HG02678 (cell line): ENCODE results near the gene IGF2BP2.
"Not testable (repeated sequence)": the region's sequence is repeated elsewhere in the genome, so short reads cannot be mapped to it uniquely, and the experiment has no call there.

Experiments used
- ATAC-seq: cut with Tn5 transposase; IDR thresholded peaks from one replicate; pipeline ENCODE4 v1.9.1; 2021; ENCODE audit warnings: mild to moderate bottlenecking, moderate library complexity; ENCODE audit not compliant: unreplicated experiment

The IGF2BP2 gene

DNA sequence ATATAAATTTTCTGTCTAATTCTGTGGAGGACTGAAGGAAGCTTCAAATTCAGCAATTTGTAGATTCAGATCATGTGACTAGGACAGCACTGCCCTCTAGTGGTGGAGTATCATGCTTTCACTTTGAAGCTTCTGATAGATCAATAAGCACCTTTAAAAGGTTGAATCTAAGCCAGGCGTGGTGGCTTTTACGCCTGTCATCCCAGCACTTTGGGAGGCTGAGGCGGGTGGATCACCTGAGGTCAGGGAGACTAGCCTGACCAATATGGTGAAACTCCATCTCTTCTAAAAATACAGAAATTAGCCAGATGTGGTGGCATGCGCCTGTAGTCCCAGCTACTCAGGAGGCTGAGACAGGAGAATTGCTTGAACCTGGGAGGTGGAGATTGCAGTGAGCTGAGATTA, 56.3 kb downstream of the IGF2BP2 start:
- ATAC-seq = not testable (repeated sequence)

DNA sequence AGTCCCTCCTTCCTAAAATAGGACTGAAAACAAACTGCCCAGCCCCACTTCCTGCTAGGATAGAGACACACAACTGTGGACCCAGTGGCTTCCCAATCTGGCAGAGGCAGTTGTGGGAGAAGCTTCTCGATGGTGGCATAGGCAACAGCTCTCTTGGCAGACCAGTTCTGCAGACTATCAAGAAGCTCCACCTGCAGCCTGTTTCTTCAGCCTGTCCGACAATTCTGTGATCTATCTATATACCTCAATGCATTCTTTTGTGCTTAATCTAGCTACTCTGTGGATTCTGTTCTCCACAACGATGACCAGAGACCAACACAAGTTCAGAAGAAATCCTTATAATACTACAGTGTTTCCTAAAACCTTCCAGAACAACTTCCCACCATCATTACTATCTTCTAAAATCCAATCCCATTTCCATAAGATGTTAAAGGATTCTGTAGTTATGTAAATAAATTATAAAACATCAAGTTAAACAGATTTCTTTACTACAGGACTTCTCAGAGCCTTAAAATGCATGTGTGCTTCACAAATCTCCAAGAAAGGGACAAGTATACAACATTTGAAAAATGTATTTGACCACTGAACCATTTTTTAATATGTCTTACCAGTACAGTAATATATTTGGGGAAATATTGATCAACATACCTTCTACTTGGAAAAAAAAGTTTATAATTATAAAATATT, 57.7 kb downstream of the IGF2BP2 start:
- no peak for ATAC-seq

DNA sequence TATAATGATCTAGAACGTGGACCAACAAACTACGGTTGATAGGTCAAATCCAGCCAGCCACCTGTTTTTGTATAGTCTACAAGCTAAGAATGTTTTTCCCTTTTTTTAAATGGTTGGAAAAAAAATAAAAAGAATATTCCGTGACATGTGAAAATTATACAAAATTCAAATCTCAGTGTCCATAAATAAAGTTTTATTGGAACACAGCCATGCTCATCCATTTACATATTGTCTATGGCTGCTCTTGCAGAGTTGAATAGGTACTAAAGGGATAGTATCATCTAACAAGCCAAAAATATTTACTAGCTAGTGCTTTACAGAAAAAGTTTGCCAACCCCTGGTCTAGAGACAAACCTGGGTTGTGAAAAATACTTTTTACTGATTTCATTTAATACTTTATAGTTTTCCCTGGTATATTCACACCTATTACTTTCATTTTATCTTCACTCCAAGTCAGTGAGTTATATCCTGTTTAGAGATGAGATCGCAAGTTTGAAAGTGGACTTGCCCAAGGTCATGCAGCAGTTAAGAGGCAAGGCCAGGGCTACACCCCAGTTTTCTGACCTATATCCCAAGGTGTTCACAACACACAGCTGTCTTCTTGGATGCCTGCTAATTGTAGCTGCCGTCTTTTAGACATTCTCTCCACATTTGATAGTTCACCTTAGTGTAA, 58.4 kb downstream of the IGF2BP2 start:
- no peak for ATAC-seq

DNA sequence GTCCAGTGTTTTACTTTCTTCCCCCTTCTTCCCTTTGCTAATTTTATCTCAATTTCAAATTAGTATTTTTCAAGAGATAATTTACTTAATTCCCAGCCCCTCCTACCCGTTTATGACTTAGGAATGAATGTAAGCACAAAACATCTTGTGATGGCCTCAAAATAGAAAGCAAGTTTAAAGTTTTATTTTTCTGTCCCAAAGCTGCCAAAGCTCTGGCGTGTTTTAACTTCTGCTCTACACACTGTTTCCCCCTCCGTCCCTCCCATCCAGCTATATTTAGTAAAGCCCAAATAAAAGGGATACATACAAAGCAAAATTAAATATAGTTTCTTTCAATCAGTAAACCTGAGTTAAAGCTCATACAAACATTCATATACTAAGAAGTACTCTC, 59.9 kb downstream of the IGF2BP2 start:
- ATAC-seq = no peak

DNA sequence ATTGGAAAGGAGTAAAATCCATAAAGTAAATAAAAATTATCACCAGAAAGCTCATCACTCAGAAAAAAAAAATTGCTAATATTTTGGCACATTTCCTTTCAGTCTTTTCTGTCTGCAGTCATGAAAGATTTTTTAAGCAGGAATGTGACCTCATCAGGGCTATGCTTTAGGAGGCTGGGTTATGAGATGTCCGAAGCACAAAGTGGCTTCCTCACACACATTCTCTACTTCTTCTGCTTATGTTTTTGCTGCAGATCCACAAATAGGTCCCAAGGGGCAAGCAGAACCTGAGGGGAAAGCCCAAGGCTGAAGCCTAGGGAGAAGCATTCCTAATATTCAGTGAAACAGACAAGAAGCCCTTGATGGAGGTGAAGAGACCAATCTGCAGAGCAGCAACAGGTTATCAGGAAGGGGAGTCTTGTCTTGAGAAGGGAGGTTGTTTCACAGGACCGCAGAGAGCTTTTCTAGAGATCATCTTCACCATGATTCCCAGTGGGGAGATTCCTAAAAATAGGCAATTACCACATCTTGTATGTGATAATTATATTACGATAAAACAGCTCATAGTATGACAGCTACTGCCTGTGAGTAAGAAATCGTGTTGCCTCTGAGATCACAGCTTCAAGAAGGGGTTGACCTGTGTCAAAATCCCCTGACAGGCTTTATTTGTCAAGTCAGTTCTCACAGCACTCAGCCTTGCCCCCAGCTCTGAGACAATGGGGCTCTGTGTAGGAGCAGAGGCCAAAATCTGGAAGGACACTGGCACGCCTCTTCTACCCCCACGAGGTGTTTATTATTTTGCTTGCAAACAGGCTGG, 60.5 kb downstream of the IGF2BP2 start:
- no peak for ATAC-seq

DNA sequence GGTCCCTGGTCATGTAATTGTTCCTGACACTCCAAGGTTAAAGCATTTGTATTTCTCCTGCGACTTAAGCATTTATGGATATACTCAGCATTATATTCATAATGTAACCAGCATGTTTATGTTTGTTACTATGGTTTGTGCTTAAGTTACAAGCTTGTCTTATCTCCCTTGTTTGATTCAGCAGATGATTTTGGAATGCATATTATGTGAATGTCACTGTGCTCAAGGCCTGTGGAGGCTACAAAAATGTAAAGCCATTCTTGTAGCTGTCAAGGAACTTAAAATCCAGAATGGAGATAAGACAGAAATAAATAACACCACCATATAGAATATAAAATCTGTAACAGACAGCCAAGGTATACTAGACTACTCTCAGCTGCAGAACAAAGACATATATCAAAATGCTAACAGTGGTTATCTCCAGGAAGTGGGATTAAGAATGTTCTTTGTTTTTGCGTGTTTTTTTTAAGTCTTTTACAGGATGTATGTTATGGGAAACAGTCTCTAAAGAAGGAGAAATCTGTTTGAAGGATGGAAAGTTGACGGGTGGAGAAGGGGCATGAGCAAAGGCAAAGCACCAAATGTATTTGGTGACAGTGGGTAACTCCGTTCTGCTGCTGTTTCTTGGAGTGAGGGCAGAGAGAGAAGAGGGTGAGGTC, 61.4 kb downstream of the IGF2BP2 start:
- no peak for ATAC-seq

DNA sequence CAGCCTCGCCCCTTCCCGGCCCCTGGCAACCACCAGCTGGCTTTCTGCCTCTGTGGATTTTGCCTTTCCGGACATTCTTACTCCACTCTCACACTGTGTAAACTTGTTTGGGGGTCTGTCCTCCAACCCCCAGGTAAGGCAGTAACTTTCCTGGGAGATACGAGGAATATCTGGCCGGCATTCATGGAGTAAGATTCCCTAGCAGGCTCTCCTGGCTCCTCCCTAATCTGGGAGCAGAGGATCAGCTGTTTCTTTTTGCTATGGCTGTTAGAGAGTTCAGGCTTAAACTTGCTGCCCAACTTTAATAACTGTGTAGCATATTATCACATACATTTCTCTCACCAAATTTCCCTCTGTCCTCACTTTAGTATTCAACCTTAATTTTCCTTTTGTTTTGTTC, 64.3 kb downstream of the IGF2BP2 start:
- no peak for ATAC-seq

DNA sequence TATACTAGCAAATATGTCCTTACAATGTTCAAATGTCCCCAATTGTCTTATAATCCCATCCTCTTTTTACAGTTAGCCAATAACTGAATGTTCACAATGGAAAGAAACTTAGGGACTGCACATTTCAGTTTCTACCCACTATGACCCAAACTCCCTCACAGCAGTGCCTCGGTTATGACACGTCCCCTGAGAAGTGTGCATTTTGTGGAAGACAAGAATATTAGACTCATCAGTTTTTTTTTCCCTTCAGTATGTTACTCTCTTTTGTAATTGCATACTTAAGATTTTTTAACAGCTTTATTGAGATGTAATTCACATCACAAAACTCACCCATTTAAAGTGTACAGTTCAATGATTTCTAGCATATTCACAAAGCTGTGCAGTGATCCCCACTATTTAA, 64.8 kb downstream of the IGF2BP2 start:
- ATAC-seq = no peak

DNA sequence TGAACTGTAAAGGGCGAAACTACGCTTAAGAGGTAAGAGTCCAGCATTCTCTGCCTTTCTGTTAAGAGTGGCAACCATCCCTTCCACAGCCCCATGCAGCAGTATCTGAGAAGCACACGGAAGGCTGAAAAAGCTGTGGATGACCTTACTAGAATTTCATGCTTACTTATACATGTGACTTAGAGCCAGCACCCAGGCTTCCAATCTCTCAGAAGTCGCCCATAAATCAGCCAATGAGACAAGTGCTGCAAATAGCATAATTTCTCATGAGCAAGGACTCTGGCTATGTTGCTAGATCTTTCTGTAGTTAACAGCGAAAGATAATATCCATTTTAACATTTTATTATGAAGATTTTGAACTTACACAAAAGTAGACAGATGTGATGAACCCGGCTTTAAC, 65.3 kb downstream of the IGF2BP2 start:
- no peak for ATAC-seq

DNA sequence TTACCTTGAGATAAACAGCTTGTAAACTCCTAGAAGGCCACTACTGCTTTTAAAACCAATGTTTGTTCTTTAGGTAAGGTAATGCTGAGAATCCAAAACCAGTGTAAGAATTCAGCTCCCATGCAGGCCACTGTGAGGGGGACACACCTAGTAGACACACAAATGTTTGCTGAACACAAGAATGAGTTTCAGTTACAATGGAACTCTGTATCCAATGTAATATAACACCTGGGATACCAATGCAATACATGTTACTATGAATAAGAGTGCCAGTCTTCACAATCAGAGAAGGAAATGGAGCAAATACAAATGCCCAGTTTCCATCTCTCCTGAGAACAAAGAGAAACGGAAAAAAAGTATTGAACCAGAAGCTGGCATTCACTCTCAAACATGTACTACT, 65.9 kb downstream of the IGF2BP2 start:
- ATAC-seq = no peak

DNA sequence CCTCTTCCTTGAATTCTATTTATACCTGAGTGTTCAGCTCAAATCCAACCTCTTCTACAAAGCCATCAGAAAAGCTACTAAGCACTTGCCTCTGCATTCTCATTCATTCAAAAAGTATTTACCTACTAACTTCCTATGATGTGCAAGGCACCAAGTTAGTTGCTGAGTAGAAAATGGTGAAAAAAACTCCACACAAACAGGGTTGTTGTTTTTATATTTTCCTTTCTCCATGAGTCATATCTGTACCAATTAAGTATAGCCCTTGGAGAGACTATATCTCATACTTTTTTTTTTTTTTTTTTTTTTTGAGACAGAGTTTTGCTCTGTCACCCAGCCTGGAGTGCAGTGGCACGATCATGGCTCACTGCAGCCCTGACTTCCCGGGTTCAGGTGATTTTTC, 67.7 kb downstream of the IGF2BP2 start:
- no peak for ATAC-seq

DNA sequence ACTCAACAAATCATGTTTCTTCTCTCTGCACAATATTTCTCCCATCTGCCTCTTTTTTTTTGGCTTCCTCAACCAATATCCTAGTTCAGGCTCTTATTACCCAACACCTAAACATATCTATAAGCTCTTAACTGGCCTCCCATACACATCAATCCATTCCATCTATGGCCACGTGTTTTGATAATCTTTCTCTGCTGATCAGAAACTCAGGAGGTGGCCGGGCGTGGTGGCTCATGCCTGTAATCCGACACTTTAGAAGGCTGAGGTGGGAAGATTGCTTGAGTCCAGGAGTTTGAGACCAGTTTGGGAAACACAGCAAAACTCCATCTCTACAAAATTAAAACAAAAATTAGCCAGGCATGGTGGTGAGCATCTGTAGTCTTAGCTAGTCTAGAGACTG, 68.4 kb downstream of the IGF2BP2 start:
- no peak for ATAC-seq

DNA sequence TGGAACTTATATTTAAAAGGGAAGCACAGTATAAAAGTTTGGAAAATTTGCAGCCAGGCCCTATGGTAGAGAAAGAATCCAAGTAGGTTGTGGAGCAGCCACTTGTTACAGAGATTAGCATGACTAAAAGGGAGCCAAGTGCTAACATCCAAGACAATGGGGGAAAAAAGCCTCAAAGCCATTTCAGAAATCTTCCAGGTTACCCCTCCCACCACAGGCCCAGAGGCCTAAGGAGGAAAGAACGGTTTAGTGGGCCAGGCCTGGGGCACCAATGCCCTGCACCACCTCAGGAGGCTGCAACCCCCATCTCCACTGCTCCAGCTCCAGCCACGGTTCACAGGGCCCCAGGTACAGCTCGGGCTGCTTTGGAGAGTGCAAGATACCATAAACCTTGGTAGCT, 69.9 kb downstream of the IGF2BP2 start:
- no peak for ATAC-seq

DNA sequence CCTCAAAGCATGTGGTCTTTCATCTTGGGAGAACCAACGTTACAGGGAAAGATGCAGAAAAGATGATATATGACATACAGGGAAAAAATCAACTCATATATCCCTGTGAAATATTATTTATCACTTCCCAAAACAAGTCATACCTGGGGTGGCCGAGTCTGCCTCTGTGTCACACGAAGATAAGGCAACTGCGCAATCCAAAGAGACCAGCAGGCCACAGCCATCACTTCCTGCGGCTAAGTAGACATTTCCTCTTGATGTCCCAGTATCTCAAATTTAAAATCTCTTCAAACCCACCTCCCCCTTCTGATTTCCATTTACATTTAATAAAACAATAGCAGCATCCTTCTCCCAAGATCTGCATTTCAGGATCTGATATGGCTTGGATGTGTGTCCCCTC, 71.5 kb downstream of the IGF2BP2 start:
- ATAC-seq = no peak

DNA sequence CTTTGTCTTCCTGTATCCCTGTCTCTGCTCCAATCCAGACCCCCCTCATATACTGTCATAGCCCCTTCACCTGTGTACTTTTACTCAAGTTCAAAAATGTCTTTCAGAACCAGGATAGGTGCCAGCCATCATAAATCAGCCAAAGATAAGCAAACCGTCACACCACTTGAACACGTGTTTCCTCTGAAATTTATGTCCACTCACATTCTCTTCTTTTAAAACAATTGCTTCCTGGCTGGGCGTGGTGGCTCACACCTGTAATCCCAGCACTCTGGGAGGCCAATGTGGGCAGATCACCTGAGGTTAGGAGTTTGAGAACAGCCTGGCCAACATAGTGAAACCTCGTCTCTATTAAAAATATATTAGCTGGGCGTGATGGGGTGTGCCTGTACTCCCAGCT, 74.1 kb downstream of the IGF2BP2 start:
- no peak for ATAC-seq

DNA sequence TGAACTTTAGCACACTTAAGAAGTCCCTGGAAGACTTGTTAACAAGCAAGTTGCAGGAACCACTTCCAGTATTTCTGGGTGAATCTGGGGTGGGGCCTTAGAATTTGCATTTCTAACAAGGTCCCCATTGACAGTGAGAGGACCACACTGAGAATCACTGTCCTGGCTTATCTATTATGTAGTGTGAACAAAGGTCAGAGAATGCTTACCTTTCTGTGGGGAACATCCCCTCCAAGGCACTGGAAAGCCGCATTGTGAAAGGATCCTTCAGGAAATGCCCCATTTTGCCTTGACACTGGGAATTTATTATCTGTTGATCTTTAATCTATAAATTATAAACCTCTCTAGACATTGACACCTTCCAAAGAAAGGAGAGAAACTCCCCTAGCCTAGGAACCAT, 74.8 kb downstream of the IGF2BP2 start:
- no peak for ATAC-seq

DNA sequence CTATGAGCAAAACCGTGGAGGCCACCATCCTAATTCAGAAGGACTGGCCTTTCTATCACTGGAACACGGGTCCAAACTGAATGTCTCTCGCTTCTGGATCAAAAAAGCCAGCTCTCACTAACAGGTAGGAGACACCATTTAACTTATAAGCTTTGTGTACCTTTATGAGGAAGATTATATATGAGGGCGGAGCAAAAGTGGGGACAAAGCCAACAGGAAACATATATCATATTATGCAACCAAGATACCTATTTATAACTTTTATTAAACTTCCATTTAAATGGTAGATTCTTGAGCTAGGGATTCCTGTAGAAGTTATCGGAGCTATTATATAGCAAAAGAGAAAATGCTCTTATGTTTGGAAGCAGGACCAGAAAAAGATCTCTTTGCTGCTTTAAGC, 78.4 kb downstream of the IGF2BP2 start:
- ATAC-seq = no peak

DNA sequence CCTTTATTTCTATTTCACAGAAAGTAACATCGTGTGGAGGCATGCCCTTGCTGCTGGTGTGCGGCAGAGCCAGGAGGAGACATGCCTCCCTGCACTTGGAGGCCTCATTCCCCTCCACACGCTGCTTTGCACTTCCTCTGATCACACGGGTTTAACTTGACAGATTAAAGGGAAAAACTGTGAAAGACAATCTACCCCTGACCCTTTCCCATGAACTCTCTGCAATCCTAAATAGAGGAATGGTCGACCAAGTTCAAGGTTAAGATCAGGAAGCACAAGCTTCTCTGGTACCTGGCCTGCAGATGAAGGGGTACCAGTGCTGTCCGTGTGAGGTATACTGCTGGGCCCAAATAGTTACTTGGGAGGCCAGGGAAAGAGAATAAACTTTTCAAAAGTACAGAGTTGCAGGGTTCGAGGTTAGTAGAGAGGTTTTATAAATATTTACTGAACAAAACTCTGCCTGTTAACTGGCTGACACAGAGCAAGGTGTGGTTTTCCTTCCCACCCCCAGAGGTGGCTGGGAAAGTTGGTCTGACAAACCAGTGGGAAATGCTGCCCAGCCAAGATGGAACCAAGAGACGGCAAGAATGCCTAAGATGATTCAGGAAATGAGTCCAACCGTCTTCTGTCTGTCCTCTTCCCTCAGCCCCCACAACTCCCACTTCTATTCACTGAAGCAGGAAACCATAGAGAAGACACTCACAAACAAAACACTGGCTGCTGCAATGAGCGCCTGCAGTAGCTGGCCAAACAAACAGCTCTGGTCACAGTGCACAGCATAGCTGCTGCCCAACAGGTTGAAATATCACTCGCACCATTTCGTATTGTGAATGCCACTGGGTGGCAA, 79.6 kb downstream of the IGF2BP2 start:
- peak; percentile 53 for ATAC-seq

DNA sequence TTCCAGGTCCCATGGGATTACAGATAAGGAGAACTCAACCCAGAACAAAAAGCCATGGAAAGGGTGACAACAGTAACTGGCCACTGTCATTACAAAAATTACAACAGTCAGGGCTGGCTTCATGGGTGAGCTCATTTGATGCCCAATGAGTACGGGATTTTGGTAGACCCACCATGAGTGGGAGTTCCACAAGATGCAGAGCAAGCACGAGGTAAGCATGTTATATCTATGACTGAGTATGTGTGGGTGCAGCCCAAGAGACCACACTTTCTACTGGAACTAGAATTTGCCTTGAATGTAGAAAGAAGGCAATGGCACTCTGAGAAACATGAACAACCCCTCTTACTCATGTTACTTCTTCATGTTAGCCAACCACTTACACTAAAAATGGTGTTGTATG, 83.3 kb downstream of the IGF2BP2 start:
- no peak for ATAC-seq

DNA sequence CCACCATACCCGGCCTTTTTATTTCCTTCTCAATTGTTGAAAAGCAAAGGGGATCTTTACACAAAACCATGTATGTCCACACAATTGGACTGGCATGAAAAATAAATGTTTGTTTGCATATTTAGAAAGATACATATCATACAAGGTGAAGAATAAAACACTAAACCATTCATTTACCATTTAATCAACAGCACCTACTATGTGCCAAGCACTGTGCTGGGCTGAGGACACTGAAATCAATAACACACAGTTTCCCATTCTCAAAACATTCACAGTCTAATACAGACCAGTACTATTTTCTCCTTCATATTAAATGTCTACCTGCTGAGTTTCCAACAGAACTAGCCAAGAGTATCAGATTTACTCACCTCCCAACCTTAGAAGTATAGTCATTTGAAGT, 84.7 kb downstream of the IGF2BP2 start:
- no peak for ATAC-seq

DNA sequence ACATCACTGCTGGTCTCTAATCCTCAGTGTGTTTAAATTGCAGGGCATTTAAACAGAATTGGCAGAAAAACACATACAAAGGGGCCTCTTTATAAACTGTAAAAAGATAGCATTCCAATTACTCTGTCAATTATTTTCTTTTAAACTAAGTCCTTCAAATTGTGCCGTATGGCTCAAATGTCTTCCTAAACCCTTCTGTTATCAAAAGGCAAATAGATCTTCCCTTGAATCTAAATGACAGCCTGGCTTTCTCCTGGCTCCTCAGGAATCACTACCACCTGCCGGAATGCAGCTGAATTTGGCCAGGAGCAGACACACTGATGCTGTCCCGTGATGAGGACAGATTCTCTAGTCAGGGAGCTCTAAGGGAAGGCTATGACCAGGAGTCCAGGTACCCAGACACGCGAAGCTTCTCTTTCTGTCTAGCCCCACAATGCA, 85.6 kb downstream of the IGF2BP2 start:
- ATAC-seq = no peak
